Peyer's patch (tissue), 4 donors: ENCODE data around the gene CACNA1G.

Source experiments
- CTCF ChIP-seq, 6 experiments: fragments of 450-650 bp in 4 of 6; fragments of 200-600 bp in 2 of 6; sonication (generic) in 1 of 6; IDR thresholded peaks; one replicate each; pipeline ENCODE4 v1.5.1; 2017 to 2019; ENCODE audit warnings: antibody characterized with exemption in 6 of 6, mild to moderate bottlenecking in 3 of 6, moderate library complexity in 1 of 6
- POLR2A ChIP-seq, 2 donors: fragments of 450-650 bp; IDR thresholded peaks; one replicate each; pipeline ENCODE4 v1.5.1; 2017; ENCODE audit warnings: antibody characterized with exemption in 2 of 2, mild to moderate bottlenecking in 2 of 2, moderate library complexity in 2 of 2

GRCh38 chr17:50544516-50544915 lies 16.0 kb upstream of the CACNA1G start:
- TF ChIP-seq CTCF (IDR thresholded peaks at IDR 0.05) (no peak), POLR2A (IDR thresholded peaks at IDR 0.05) (no peak)
